Upper lobe of left lung (tissue), 4 donors: ENCODE measurements around the gene ZNF750.

ENCODE experiments used
- POLR2A ChIP-seq, 4 donors: fragments of 450-650 bp; IDR thresholded peaks; one replicate each; pipeline ENCODE4 v1.5.1; 2016 to 2017; ENCODE audit warnings: antibody characterized with exemption in 4 of 4, mild to moderate bottlenecking in 2 of 4
- TF ChIP-seq, protein P1 (sequence below), 6 experiments: fragments of 450-650 bp in 4 of 6; fragments of 200-600 bp in 2 of 6; sonication (generic) in 2 of 6; IDR thresholded peaks; one replicate each; pipeline ENCODE4 v1.5.1; 2016 to 2019; ENCODE audit warnings: antibody characterized with exemption in 6 of 6

DNA sequence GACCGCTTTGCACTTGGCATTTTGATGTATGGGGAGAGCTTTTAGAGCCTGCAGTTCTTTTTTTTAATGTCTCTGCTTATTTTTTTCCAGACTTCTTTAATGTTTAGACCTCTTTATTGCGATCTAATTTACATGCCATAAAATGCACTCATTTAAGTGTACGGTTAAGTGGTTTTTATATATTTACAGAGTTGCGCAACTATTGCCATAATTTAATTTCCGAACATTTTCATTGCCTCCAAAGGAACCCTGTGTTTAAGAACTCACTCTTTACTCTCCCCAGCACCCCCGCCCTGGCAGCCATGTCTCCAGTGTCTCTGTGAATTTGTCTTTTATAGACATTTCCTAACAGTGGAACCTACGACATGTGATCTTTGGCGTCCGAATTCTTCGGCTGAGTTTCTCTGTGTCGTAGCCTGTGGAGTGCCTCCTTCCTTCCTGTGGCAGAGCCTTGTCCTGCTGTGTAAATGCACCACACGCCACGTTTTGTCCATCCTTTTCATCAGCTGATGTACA is 24.0 kb downstream of the ZNF750 start:
- TF ChIP-seq POLR2A (IDR thresholded peaks at IDR 0.05) = no peak
- TF ChIP-seq, protein P1, sequence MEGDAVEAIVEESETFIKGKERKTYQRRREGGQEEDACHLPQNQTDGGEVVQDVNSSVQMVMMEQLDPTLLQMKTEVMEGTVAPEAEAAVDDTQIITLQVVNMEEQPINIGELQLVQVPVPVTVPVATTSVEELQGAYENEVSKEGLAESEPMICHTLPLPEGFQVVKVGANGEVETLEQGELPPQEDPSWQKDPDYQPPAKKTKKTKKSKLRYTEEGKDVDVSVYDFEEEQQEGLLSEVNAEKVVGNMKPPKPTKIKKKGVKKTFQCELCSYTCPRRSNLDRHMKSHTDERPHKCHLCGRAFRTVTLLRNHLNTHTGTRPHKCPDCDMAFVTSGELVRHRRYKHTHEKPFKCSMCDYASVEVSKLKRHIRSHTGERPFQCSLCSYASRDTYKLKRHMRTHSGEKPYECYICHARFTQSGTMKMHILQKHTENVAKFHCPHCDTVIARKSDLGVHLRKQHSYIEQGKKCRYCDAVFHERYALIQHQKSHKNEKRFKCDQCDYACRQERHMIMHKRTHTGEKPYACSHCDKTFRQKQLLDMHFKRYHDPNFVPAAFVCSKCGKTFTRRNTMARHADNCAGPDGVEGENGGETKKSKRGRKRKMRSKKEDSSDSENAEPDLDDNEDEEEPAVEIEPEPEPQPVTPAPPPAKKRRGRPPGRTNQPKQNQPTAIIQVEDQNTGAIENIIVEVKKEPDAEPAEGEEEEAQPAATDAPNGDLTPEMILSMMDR (IDR thresholded peaks at IDR 0.05) = no peak
